Measurements from ENCODE around the gene ENSA.

GRCh38 chr1:150615346-150616201 lies 13.8 kb downstream of the ENSA start:
- TF ChIP-seq CTCF (optimal IDR thresholded peaks at IDR 0.05 in 1 of 3, IDR thresholded peaks at IDR 0.05 in 1 of 3, conservative IDR thresholded peaks at IDR 0.05 in 1 of 3; ENCODE audit: extremely low read depth in 1 of 3, insufficient read depth in 2 of 3, low read length in 3 of 3): no peak
- no peak for TF ChIP-seq EZH2 (IDR thresholded peaks at IDR 0.05; ENCODE audit: low read length)

Measured in keratinocyte (primary cell).